HG03565 (cell line): ENCODE results near the gene ACVRL1.

Experiments used
- ATAC-seq: cut with Tn5 transposase; IDR thresholded peaks from one replicate; pipeline ENCODE4 v1.9.1; 2021; ENCODE audit warnings: mild to moderate bottlenecking, moderate library complexity; ENCODE audit not compliant: unreplicated experiment

Gene ACVRL1

GRCh38 chr12:51914034-51914923, 7.0 kb downstream of the ACVRL1 start:
- no peak for ATAC-seq

- no peak for ATAC-seq
Measured at GRCh38 chr12:51915003-51915625, 7.8 kb downstream of the ACVRL1 start.

GRCh38 chr12:51915951-51916350, 8.6 kb downstream of the ACVRL1 start:
- ATAC-seq: no peak

GRCh38 chr12:51917041-51917590, 9.8 kb downstream of the ACVRL1 start:
- no peak for ATAC-seq

- ATAC-seq: no peak
Measured at GRCh38 chr12:51917746-51918453, 10.6 kb downstream of the ACVRL1 start.

GRCh38 chr12:51920046-51920445, 12.7 kb downstream of the ACVRL1 start:
- no peak for ATAC-seq

GRCh38 chr12:51921017-51921725, 13.9 kb downstream of the ACVRL1 start:
- no peak for ATAC-seq

GRCh38 chr12:51922146-51922545, 14.8 kb downstream of the ACVRL1 start:
- no peak for ATAC-seq

- ATAC-seq: no peak
Measured at GRCh38 chr12:51922762-51923505, 15.6 kb downstream of the ACVRL1 start.

GRCh38 chr12:51923506-51924365, 16.4 kb downstream of the ACVRL1 start:
- ATAC-seq: no peak

- ATAC-seq: no peak
Measured at GRCh38 chr12:51924551-51925319, 17.4 kb downstream of the ACVRL1 start.

GRCh38 chr12:51925346-51926063, 18.2 kb downstream of the ACVRL1 start:
- no peak for ATAC-seq

- ATAC-seq: no peak
Measured at GRCh38 chr12:51926064-51926632, 18.8 kb downstream of the ACVRL1 start.

- ATAC-seq: no peak
Measured at GRCh38 chr12:51926718-51927117, 19.4 kb downstream of the ACVRL1 start.

GRCh38 chr12:51932218-51933076, 25.1 kb downstream of the ACVRL1 start:
- ATAC-seq: no peak

GRCh38 chr12:51934080-51934479, 26.8 kb downstream of the ACVRL1 start:
- ATAC-seq: no peak
